HEK293 (cell line): ENCODE results near the gene KLHL29.

Source experiments
- CTCF ChIP-seq: fragments of 450-650 bp; formaldehyde crosslinking; IDR thresholded peaks from 2 replicates; pipeline ENCODE4 v1.5.1; 2016; ENCODE audit warnings: missing biosample characterization, missing genetic modification characterization
- GLI4 ChIP-seq: fragments of 450-650 bp; formaldehyde crosslinking; IDR thresholded peaks from 2 replicates; pipeline ENCODE4 v1.5.1; 2016; ENCODE audit warnings: missing biosample characterization, missing genetic modification characterization
- SALL2 ChIP-seq: fragments of 450-650 bp; formaldehyde crosslinking; IDR thresholded peaks from 2 replicates; pipeline ENCODE4 v1.5.0; 2017; ENCODE audit warnings: missing biosample characterization, mild to moderate bottlenecking, missing genetic modification characterization, borderline replicate concordance
- YY1 ChIP-seq: fragments of 450-650 bp; formaldehyde crosslinking; IDR thresholded peaks from 2 replicates; pipeline ENCODE4 v1.5.1; 2018; ENCODE audit warnings: missing biosample characterization, missing genetic modification characterization
- ZFP69B ChIP-seq: fragments of 450-650 bp; formaldehyde crosslinking; IDR thresholded peaks from 2 replicates; pipeline ENCODE4 v1.5.1; 2016; ENCODE audit warnings: missing biosample characterization, missing genetic modification characterization
- ZNF10 ChIP-seq: fragments of 450-650 bp; formaldehyde crosslinking; IDR thresholded peaks from 2 replicates; pipeline ENCODE4 v1.5.1; 2017; ENCODE audit warnings: missing biosample characterization, missing genetic modification characterization
- ZNF146 ChIP-seq: fragments of 450-650 bp; formaldehyde crosslinking; IDR thresholded peaks from 2 replicates; pipeline ENCODE4 v1.5.1; 2016; ENCODE audit warnings: missing biosample characterization, missing genetic modification characterization
- ZNF169 ChIP-seq: fragments of 450-650 bp; formaldehyde crosslinking; IDR thresholded peaks from 2 replicates; pipeline ENCODE4 v1.5.1; 2016; ENCODE audit warnings: missing biosample characterization, missing genetic modification characterization
- ZNF580 ChIP-seq: fragments of 450-650 bp; formaldehyde crosslinking; IDR thresholded peaks from 2 replicates; pipeline ENCODE4 v1.5.1; 2016; ENCODE audit warnings: missing biosample characterization, missing genetic modification characterization
- ZNF629 ChIP-seq: fragments of 450-650 bp; formaldehyde crosslinking; IDR thresholded peaks from 2 replicates; pipeline ENCODE4 v1.5.1; 2017; ENCODE audit warnings: missing biosample characterization, missing genetic modification characterization
- ZNF660 ChIP-seq: fragments of 450-650 bp; IDR thresholded peaks from 2 replicates; pipeline ENCODE4 v1.5.1; 2018; ENCODE audit warnings: missing biosample characterization, mild to moderate bottlenecking, missing genetic modification characterization

DNA sequence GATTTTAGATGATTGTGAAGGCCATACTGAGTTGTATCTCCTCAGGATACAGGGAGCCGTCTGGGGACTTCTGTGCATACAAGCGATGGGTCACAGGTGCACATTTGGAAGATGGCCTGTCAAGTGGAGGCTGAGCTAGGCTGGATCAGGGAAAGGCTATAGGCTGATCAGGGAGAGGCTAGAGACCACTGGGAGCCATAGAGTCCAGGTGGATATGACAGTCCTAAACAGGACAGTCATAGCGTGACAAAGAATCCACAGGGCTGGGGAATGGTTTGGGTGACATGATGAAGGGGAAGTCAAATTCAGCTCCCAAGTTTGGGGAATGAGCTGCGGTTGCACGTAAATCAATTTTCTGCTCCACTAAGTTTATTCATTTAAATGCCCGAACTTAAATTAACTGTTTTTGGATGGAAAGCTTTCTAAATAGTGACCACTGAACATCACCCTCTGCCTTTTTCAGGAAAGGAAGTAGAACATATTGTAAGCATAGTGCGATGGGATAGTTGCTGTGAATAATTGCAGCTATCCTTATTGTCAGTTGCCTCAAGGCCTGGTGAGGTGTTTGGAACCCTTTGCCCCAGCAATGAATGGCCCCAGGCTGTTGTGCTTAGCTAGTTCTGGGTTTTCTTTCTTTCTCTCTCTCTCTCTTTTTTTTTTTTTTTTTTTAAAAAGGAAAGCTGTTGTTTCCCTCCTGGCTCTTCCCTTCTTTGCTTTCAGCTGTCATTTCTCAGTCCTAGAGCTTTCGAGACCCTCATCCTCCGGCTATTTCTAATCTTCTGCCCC, 50.5 kb downstream of the KLHL29 start:
- TF ChIP-seq ZNF660 (tag by site-specific recombination) = no peak
- no peak for TF ChIP-seq ZNF10 (tag by site-specific recombination)
- no peak for TF ChIP-seq SALL2 (tag by site-specific recombination)
- no peak for TF ChIP-seq GLI4 (tag by site-specific recombination)
- no peak for TF ChIP-seq ZFP69B (tag by site-specific recombination)
- no peak for TF ChIP-seq ZNF169
- TF ChIP-seq ZNF580 = no peak
- no peak for TF ChIP-seq YY1 (tag by site-specific recombination)
- no peak for TF ChIP-seq ZNF146 (tag by site-specific recombination)
- no peak for TF ChIP-seq CTCF (tag by site-specific recombination)
- TF ChIP-seq ZNF629 = no peak
